NCI-H526 (cell line): Measurements from ENCODE around the gene TTC28.
"Not testable (repeated sequence)": the region's sequence is repeated elsewhere in the genome, so short reads cannot be mapped to it uniquely, and the experiment has no call there.

Source experiments
- DNase-seq, 2 experiments: peaks; one replicate each; lab custom pipeline; 2025; lab: John Stamatoyannopoulos, UW

Gene TTC28

DNA sequence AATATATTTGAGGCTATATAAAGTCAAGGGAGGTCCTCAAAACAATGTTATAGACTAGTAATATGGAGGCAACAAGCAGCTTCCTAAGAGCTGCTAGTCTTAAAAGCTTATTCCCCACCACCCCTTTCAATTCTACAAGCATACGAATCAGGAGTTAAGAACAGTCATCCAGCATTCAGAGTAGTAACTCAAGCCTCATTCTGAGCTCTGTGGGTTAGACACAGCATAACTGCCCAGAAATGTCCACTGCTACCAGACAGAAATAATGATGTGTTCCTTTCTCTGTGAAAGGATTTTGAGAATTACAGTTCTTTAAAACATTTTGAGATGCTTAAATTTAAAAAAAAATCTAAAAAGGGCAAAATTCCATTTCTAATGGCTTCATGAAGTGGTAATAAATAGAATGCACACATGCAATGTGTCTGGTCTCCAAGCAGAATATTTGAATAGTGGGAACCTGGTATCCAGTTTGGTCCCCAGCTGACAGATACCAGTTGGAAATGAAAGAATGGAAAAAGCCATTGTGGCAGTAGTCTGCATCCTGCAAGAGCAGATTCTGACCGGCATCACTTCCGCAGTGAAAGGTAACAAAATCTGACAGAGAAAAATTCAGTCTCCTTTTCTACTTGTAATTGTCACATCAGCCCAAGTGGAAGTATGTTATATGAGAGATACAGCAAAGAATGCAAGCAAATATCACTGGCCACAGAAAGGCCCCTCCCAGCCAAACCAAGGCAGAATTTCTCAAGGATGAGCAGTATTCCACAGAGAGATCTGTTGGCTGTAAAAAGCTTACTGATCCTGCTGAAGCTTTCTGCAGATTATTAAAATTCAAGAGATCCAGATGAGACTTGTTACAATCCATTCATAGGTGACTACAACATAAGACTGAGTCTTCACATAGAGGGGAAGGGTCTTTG, 449.8 kb downstream of the TTC28 start:
- no peak for DNase-seq

DNA sequence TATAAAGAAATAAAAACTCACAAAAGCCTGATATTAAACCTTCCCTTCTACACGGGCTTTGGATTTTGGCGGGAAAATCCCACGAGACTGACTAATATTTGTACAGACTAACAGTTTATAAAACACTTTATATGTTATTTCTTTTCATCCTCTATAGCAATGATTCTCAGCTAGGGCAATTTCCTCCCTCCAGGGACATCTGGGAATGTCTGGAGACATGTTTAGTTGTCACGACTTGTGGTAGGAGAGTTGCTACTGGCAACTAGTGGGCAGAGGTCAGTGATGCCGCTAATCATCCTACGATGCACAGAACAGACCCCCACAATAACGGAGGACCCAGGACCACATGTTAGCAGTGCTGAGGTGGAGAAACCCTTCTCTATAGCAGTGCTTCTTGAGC, 455.8 kb downstream of the TTC28 start:
- DNase-seq: no peak

DNA sequence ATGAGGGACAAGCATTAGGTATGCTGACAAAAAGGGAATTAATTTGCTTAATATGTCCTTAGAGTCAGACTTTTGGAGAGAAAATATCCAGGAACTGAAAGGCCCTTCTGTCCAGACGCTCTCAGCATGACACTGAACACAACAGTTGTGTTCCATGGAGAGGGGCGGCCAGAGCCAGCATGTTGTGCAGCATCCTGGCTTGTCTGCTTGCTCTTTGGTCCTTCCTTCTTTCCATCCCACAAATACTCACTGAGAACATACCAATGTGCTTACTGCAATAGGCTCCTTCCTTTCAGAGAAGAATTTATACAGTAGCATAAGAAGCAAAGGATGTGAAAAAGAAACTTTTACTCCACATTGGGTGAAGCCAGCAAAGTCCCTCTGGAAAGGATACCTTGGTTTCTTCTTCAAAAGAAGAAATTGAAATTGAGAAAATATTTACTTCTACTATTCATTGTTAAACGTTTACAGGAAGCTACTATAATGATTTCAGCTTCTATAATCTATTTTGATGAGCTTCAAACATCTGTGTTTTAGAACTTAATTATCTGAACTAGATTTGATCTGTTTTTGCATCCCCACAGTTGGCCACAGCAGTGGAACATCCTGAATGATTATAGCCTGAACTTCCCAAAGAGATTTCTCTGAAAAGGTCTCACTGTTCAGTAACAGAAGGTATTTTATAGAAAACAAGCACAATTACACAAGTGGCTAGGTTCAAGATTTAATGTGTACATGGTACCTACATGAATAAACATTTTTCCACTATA, 456.5 kb downstream of the TTC28 start:
- DNase-seq: no peak

DNA sequence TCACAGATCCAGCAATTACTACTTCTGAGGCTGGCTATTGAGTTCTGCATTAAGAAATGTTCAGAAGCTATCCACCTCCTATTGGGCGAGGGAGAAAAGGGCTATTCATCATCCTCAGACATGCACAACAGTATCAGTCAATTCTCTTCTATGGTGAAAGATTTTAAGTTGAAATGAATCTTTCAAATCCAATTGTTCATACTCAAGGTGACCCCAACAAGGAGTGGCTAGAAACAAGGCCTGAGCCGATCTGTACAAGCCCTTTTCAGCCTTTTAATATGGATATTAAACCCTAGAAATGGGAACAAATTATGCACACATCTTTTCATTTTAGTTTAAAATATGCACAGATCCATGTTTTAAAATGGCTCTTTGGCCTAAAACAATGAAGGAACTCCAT, 457.1 kb downstream of the TTC28 start:
- no peak for DNase-seq

DNA sequence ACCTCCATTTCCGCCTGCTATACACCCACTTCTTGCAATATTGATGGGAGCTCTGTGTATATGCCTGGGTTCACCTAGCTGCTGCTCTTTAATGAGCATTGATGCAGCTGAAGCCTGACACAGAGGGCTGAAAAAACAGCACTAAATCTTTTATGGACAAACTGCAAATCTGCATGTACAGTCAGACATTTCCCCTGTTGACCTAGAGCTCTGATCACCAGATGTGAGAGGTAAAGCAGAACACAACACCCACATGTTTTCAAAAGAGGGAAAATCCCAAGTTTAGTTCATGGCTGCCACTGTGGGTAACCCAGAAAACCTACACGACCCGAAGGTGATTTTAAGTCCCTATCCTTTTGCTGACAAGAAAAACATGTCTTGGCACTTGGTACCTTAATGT, 457.6 kb downstream of the TTC28 start:
- no peak for DNase-seq

DNA sequence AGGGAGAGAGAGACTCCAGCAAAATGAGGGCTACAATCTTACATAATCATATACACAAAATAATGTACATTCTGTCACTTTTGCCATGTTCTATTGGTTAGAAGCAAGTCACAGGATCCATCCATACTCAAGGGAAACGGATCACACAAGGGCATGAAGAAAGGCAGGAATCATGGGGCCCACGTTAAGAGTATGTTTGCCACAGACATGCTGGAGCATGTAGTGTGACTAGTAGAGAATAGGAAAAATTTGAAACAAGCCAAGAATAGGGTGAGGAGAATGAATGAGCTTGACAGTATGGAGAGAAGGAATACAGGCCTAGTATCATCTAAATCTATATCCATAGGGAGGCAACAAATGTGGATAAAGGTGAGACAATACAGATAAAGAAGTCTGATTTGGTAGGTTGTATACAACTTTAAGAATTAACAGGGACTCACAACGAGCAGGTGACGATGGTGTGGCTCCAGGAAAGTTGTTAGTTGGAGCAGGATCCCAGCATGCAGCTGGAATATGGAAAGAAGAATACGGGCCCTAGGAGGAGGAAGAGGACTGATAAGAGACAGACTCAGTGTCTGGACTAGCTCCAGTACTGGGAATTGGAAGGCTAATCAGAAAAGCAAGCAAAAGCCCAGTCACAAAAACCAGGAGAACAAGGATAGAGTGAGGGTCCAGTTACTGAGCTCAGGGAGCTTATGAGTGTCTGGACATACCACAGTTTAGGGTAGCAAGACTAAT, 458.8 kb downstream of the TTC28 start:
- DNase-seq: no peak

DNA sequence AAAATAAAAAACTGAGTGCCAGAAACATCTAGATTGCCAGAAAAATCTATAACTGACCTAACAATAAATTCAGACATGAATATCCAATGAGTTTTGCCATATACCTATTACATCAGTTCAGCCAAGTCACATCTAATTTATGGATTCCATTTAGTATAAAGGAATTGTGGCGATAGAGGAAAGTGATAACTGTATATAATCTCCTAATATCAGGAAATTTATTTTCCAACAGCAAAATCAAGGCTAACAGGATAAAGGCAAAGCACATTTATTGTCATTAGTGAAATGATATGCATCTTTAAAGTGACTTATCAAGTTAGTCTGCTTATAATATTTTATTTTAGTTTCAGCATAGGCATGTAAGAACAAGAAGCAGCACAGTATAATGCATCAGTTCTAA, 462.4 kb downstream of the TTC28 start:
- no peak for DNase-seq

DNA sequence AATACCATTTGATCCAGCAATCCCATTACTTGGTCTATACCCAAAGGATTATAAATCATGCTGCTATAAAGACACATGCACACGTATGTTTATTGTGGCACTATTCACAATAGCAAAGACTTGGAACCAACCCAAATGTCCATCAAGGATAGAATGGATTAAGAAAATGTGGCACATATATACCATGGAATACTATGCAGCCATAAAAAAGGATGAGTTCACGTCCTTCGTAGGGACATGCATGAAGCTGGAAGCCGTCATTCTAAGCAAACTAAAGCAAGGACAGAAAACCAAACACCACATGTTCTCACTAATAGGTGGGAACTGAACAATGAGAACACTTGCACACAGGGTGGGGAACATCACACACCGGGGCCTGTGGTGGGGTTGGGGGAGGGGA, 464.9 kb downstream of the TTC28 start:
- not testable (repeated sequence) for DNase-seq

DNA sequence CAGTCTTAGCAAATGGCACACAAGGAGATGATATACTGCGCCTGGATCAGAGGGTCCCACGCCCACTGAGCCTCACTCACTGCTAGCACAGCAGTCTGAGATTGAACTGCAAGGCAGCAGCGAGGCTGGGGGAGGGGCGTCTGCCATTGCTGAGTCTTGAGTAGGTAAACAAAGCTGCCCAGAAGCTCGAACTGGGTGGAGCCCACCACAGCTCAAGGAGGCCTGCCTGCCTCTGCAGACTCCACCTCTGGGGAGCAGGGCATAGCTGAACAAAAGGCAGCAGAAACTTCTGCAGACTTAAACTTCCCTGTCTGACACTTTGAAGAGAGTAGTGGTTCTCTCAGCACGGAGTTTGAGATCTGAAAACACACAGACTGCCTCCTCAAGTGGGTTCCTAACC, 470.2 kb downstream of the TTC28 start:
- DNase-seq: not testable (repeated sequence)

DNA sequence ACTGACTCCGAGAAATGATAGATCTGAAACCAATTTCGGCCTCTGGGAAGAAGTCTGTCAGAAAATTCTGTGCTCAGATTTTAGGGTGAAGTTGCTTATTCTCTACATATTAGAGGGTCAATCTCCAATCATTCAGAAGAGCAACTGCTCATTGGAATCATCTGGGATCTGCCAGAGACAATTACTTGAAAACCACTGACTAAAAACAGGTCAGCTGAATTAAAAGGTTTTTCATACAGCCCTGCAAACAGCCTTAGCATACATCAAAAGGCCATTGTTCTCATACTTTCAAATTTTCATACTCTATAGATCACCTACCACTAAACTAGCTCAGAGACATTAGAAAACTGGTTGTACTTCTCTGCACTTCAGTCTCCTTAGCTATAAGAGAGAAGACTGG, 470.9 kb downstream of the TTC28 start:
- peak in 1 of 2 experiments; percentile 37 for DNase-seq

DNA sequence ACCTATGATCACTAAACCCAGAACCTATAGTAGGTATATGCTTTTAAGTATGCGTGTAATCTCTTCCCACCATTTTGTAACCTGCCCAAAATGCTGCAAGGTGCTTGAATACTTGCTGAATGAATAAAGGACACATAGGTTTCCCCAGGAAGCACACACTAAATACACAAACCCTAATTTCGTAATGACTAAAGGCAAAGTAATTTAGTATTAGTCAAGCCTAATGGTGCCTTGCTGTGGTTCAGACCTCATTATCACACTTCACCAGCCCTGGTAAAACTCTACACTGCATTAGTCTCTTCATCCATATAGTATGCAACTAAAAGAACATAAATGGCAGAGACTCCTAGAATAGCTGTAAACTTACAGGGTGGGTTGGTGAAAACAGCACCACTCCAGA, 471.6 kb downstream of the TTC28 start:
- no peak for DNase-seq

DNA sequence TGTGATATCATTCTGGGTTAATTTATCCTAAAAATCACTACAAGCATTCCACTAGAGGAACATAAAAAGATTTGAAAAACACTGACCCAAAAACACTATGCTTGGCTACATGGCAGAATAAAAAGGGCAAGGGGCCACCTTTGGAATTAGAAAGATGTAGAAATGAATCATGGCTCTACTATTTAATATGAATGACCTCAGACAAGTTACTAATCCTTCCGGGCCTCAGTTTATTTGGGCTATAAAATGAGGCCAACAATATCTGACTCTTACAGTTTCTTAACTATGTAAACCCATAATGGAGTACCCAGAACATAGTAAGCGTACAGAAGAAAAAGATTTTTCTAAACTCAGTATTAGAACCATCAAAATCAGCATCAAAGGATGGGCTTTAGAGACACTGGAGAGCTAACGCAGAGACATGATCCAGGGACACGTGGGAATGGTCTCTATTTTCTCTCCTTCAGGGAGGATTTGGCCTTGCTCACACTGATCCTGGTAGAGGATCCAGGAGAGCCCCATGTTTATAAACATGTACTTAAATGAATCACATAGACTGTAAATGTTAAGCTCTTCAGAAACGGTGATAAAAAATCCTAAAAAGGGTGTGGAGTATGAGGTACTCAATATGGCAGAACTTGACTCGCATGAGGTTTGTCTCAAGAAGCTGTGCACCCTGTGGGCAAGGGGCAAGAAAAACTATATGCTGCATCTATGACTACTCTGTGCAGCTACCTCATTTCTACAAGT, 472.2 kb downstream of the TTC28 start:
- no peak for DNase-seq

DNA sequence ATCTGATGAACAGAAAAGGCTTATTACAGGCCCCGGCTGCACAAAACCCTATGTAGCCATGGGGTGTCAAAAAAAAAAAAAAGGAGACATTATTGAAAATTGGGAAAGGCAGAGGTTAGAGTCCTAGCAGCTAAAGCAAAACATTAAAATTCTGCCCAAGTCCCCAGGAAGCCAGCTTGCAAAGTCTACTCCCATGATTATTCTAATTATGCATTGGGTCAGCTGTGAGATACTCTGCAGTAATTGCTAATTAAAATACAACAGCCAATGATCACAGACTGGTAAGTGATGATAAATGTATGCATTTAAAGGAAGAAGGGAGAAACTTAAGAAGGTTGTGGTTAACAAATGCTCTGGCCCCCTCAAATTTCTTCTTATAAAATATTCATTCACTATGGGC, 473.7 kb downstream of the TTC28 start:
- DNase-seq: no peak

DNA sequence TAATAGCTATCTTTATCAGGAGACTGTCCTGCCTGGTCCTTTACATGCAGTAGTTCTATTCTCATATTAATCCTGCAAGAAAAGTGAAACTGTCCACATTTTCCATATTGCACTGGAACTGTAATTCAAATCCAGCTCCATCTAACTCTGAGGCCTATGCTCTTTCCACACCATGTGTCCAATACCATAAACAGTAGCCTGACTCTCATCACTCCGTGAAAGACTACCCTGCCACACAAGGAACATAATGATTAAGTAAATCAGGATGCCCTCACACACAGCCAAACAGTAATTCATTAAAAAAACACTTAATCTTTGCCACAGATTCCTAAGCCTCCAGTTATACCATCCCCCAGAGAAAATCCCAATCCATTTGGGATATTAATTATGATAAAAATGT, 475.3 kb downstream of the TTC28 start:
- no peak for DNase-seq

DNA sequence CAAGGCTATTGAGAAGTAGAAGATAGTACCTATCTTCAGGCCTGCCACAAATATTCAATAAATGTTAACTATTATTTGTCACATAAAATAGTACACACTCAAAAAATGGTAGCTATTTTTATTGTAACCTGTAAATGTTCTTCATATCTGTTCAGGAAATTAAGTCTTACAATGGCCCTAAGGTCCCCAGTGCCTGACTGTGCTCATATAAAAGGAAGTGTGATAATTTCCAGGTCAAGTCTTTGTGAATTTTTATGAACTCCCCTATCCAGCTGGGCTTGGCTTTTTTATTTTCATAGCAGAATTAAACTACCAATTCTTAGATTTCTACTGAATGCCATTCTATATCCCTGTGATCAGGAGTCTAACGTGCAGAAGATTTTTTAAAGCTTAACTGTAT, 476.4 kb downstream of the TTC28 start:
- DNase-seq: no peak

DNA sequence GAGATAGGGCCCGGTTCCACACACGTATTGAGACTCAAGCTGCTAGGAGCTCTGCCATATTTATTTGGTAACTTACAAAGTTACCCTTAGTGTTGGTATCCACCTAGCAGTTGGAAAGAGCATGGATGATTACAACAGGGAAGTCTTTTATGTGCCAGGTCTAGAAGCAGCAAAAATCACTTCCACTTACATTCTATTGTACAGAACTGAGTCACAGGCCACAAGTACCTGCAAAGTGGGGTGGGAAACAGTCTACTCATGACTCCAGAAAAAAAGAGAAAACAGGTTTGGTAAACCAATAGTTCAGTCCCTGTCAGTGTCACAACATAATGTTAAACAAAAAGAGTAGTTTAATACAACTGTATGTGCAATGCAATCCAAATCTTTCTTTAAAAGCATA, 480.9 kb downstream of the TTC28 start:
- no peak for DNase-seq

DNA sequence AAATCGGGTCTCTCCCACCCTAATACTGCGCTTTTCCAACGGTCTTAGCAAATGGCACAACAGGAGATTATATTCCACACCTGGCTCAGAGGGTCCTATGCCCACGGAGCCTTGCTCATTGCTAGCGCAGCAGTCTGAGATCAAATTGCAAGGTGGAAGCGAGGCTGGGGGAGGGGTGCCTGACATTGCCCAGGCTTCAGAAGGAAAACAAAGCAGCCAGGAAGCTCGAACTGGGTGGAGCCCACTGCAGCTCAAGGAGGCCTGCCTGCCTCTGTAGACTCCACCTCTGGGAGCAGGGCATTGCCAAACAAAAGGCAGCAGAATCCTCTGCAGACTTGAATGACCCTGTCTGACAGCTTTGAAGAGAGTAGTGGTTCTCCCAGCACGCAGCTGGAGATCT, 488.1 kb downstream of the TTC28 start:
- DNase-seq: not testable (repeated sequence)

DNA sequence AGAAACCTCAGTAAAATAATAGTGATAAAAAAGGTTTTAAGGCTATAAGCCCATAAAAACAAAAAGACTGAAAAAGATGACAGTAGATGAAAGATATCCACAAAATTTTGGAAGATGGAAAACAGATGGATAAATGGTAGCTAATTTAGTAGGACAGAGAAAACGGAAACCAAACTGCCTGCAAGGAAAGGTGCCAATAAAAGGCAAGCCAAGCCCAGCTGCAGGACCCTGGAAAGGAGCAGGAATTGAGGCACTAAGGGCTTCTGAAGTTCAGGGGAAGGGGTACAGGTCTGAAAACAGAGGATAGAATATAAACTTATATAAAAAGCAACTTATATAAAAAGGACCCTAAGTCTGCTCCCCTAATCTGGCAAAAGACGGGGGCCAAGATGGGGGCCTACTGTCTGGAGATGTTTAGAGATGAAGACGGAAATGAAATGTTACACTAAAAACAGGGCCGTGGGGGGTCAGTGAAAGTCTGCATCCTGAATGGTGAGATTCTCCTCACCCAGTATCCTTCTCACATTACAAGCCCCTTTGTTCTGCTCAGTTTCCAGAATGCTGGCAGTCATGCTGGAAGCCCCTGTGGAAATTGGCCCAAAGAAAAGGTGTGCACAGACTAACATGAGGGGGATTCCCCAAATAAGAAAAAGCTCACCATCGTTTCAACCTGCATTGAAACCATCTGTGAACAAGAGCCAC, 491.3 kb downstream of the TTC28 start:
- DNase-seq: no peak

DNA sequence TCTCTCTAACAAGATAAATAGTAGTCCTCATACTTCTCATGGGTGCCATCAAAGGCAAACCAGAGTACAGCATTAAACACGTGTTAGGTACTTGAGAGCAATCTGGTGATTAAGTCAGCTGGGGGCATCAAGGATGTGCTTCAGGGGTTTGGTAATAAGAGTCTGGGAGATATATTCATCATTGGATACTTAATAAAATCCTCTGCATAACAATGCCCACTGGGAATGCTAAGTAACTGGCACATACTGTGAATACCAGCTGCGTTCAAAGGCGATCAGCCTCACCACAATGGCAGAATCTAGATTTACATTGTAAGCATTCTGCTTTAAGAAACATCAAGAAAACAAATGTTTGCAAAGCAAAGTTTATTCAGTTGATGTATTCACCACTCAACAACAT, 492.0 kb downstream of the TTC28 start:
- no peak for DNase-seq

DNA sequence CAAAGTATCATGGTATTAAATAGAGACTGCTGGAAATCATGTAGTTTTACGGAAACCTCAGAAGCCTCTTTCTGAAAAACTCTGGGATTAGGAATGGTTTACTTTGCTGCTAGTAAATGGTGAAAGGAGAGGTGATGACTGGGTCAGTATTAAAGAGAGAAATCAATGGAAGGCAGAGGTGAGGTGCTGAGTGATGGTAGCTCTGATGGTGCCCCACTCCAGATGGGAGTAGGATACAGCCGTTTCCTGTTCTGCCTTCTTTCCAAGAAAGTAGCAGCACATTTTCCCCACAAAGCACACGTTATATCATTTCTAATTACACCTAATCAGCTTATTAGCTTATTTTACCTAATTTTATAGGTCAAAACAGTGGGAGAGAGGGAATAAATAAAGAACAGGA, 493.0 kb downstream of the TTC28 start:
- DNase-seq: no peak

DNA sequence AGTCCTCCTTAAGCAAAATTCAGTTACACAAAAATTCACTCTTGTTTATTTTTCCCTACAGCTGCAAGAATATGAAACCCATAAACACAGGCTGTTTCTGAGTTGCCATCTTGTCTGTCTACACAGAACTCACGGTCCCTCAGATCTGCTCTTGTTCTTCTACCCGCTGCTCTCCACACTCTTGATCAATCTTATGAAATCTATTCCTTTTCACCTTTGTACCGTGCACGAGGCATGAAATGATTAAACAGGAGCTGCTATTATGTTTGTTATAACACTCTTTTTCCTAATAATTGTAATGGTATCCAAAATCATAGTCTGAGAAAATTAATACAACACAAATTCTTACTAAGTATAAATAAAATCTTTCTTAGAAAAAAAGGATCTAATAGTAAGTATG, 494.5 kb downstream of the TTC28 start:
- no peak for DNase-seq
